ENCODE data around the gene PARP12.

PARP12 gene

GRCh38 chr7:140039066-140039465 is 23.7 kb downstream of the PARP12 start:
- DNase-seq (ENCODE audit: low read depth): no peak
- TF ChIP-seq, protein P1, sequence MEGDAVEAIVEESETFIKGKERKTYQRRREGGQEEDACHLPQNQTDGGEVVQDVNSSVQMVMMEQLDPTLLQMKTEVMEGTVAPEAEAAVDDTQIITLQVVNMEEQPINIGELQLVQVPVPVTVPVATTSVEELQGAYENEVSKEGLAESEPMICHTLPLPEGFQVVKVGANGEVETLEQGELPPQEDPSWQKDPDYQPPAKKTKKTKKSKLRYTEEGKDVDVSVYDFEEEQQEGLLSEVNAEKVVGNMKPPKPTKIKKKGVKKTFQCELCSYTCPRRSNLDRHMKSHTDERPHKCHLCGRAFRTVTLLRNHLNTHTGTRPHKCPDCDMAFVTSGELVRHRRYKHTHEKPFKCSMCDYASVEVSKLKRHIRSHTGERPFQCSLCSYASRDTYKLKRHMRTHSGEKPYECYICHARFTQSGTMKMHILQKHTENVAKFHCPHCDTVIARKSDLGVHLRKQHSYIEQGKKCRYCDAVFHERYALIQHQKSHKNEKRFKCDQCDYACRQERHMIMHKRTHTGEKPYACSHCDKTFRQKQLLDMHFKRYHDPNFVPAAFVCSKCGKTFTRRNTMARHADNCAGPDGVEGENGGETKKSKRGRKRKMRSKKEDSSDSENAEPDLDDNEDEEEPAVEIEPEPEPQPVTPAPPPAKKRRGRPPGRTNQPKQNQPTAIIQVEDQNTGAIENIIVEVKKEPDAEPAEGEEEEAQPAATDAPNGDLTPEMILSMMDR (IDR thresholded peaks at IDR 0.05; ENCODE audit: insufficient read depth, low read depth, low read length, missing control alignments): no peak

DNA sequence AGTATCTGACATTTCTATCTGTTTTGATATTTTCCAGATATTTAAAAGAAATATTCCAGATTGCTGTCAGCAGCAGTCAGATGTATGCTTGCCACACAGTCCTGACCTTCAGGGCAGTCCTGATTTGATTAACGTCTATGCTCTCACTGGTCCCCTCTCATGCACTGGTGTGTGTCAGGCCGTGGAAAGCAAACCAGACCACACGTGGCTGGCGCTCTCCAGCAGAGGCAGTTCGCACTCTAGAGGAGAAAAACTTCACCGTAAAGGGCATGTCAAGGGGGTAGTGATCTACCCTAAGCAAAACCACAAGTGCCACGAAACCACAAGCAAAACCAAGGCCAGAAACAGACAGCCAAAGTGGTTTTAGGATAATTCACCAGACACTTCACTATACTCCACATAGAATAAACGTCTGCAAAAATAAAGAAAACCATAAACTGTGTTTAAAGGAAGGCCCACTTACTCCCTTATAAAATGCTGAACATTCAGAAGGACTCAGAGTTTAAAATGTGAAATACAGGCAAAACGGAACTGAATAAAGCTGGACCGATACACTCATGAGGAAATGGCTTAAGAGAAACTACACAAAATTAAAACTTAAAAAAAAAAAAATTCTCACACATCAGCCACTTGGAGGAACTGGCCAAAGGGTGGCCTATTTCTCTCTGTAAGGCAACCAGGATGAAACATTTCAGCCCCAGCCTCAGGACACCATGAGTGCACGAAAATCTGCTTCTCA is 26.4 kb downstream of the PARP12 start:
- TF ChIP-seq, protein P1 (IDR thresholded peaks at IDR 0.05; ENCODE audit: insufficient read depth, low read depth, low read length, missing control alignments): no peak
- no peak overlapping the region for H3K4me3 ChIP-seq (ENCODE audit: low read depth, low read length)
- DNase-seq (ENCODE audit: low read depth): peak; percentile 24

More at GRCh38 chr7:140039066-140039465, 23.7 kb downstream of the PARP12 start:
- H3K4me3 ChIP-seq (ENCODE audit: low read depth, low read length): no peak overlapping the region

GRCh38 chr7:140035400-140036223 is 27.1 kb downstream of the PARP12 start:
- TF ChIP-seq, protein P1 (IDR thresholded peaks at IDR 0.05; ENCODE audit: insufficient read depth, low read depth, low read length, missing control alignments): no peak
- no peak for DNase-seq (ENCODE audit: low read depth)
- no peak overlapping the region for H3K4me3 ChIP-seq (ENCODE audit: low read depth, low read length)

GRCh38 chr7:140034421-140034820 is 28.3 kb downstream of the PARP12 start:
- TF ChIP-seq, protein P1 (IDR thresholded peaks at IDR 0.05; ENCODE audit: insufficient read depth, low read depth, low read length, missing control alignments): no peak
- H3K4me3 ChIP-seq (ENCODE audit: low read depth, low read length): no peak overlapping the region
- DNase-seq (ENCODE audit: low read depth): no peak

- H3K4me3 ChIP-seq (ENCODE audit: low read depth, low read length): no peak overlapping the region
- TF ChIP-seq, protein P1 (IDR thresholded peaks at IDR 0.05; ENCODE audit: insufficient read depth, low read depth, low read length, missing control alignments): no peak
- no peak for DNase-seq (ENCODE audit: low read depth)
Observed at GRCh38 chr7:140033779-140034363, 28.9 kb downstream of the PARP12 start.

- no peak for DNase-seq (ENCODE audit: low read depth)
- H3K4me3 ChIP-seq (ENCODE audit: low read depth, low read length): no peak overlapping the region
- TF ChIP-seq, protein P1 (IDR thresholded peaks at IDR 0.05; ENCODE audit: insufficient read depth, low read depth, low read length, missing control alignments): no peak
Observed at GRCh38 chr7:140033036-140033435, 29.7 kb downstream of the PARP12 start.

Data from GM12865 (cell line).